SK-N-SH (cell line): ENCODE results near the gene TSPAN31.

Experiments used
- EP300 ChIP-seq, 2 experiments: IDR thresholded peaks; 2 replicates each; pipeline versions ENCODE4 v1.4.0 to v1.6.1; 2012; ENCODE audit warnings: borderline replicate concordance in 1 of 2, low read depth in 1 of 2, low read length in 1 of 2
- FOSL2 ChIP-seq: IDR thresholded peaks from 2 replicates; pipeline ENCODE4 v1.4.0; 2012; ENCODE audit warnings: low read depth, mild to moderate bottlenecking, moderate library complexity, borderline replicate concordance
- GATA2 ChIP-seq: sonication (generic); formaldehyde crosslinking; IDR thresholded peaks from 2 replicates; pipeline ENCODE4 v1.5.0; 2020; ENCODE audit warnings: mild to moderate bottlenecking, missing genetic modification reagents
- MAX ChIP-seq: IDR thresholded peaks from 2 replicates; pipeline ENCODE4 v1.4.0; 2012; ENCODE audit warnings: low read depth
- NRF1 ChIP-seq: IDR thresholded peaks from 2 replicates; pipeline ENCODE4 v1.6.1; 2012; ENCODE audit warnings: low read depth, mild to moderate bottlenecking, low read length
- POLR2AphosphoS5 ChIP-seq: IDR thresholded peaks from 2 replicates; pipeline ENCODE4 v1.6.1; 2012; ENCODE audit warnings: low read depth, low read length
- RAD21 ChIP-seq: IDR thresholded peaks from 2 replicates; pipeline ENCODE4 v1.6.1; 2012; ENCODE audit warnings: mild to moderate bottlenecking, low read length
- RFX5 ChIP-seq: IDR thresholded peaks from 2 replicates; pipeline ENCODE4 v1.6.1; 2012; ENCODE audit warnings: mild to moderate bottlenecking, improper control_type of control experiment, low read length
- TAF1 ChIP-seq: IDR thresholded peaks from 2 replicates; pipeline ENCODE4 v1.6.1; 2012; ENCODE audit warnings: low read depth, mild to moderate bottlenecking, low read length, moderate library complexity, borderline replicate concordance
- YY1 ChIP-seq: IDR thresholded peaks from 2 replicates; pipeline ENCODE4 v1.4.0; 2012; ENCODE audit warnings: low read depth, mild to moderate bottlenecking
- ZBTB33 ChIP-seq: IDR thresholded peaks from 2 replicates; pipeline ENCODE4 v1.4.0; 2012; ENCODE audit warnings: low read depth, borderline replicate concordance
- TF ChIP-seq, protein P1 (sequence below): fragments of 200-600 bp; sonication (generic); IDR thresholded peaks from 2 replicates; pipeline ENCODE4 v1.6.1; 2017; ENCODE audit warnings: antibody characterized with exemption, mild to moderate bottlenecking, moderate library complexity
- TF ChIP-seq, protein P2 (sequence below): fragments of 150-350 bp; IDR thresholded peaks from 2 replicates; pipeline ENCODE4 v1.6.1; 2017; ENCODE audit warnings: antibody characterized with exemption, low read length, low read depth, borderline replicate concordance
- TF ChIP-seq, protein P3 (sequence below): IDR thresholded peaks from 2 replicates; pipeline ENCODE4 v1.6.1; 2012; ENCODE audit warnings: mild to moderate bottlenecking, low read depth, low read length, moderate library complexity

DNA sequence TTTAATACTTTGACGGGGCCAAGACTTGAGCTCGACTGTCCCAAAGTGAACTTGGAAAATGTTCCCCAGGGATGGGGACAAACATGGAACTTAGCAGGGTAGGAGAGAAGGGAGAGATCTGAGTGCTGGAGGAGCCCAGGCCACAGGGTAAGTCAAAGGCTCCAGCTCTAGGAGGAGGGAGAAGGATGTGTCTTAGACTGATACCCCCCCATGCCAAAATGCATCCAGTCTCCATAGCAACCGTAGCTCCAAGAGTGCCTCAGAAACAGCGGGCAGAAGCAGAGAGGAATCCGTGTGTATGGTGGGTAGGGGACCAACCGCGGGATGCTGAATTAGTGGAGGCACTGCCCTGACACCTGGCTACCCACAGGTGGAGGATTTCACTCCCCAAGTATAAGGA, 5.5 kb upstream of the TSPAN31 start:
- TF ChIP-seq, protein P1, sequence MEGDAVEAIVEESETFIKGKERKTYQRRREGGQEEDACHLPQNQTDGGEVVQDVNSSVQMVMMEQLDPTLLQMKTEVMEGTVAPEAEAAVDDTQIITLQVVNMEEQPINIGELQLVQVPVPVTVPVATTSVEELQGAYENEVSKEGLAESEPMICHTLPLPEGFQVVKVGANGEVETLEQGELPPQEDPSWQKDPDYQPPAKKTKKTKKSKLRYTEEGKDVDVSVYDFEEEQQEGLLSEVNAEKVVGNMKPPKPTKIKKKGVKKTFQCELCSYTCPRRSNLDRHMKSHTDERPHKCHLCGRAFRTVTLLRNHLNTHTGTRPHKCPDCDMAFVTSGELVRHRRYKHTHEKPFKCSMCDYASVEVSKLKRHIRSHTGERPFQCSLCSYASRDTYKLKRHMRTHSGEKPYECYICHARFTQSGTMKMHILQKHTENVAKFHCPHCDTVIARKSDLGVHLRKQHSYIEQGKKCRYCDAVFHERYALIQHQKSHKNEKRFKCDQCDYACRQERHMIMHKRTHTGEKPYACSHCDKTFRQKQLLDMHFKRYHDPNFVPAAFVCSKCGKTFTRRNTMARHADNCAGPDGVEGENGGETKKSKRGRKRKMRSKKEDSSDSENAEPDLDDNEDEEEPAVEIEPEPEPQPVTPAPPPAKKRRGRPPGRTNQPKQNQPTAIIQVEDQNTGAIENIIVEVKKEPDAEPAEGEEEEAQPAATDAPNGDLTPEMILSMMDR = no peak
- TF ChIP-seq, protein P2, sequence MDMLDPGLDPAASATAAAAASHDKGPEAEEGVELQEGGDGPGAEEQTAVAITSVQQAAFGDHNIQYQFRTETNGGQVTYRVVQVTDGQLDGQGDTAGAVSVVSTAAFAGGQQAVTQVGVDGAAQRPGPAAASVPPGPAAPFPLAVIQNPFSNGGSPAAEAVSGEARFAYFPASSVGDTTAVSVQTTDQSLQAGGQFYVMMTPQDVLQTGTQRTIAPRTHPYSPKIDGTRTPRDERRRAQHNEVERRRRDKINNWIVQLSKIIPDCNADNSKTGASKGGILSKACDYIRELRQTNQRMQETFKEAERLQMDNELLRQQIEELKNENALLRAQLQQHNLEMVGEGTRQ = no peak
- TF ChIP-seq ZBTB33 = no peak
- TF ChIP-seq RAD21 = no peak
- no peak for TF ChIP-seq GATA2
- TF ChIP-seq POLR2AphosphoS5 = no peak
- no peak for TF ChIP-seq YY1
- TF ChIP-seq EP300 (IDR thresholded peaks at IDR 0.05; ENCODE audit: borderline replicate concordance in 1 of 2, low read depth in 1 of 2, low read length in 1 of 2) = no peak
- TF ChIP-seq TAF1 = no peak
- TF ChIP-seq NRF1 = no peak
- TF ChIP-seq MAX = no peak
- TF ChIP-seq FOSL2 = no peak
- TF ChIP-seq, protein P3, sequence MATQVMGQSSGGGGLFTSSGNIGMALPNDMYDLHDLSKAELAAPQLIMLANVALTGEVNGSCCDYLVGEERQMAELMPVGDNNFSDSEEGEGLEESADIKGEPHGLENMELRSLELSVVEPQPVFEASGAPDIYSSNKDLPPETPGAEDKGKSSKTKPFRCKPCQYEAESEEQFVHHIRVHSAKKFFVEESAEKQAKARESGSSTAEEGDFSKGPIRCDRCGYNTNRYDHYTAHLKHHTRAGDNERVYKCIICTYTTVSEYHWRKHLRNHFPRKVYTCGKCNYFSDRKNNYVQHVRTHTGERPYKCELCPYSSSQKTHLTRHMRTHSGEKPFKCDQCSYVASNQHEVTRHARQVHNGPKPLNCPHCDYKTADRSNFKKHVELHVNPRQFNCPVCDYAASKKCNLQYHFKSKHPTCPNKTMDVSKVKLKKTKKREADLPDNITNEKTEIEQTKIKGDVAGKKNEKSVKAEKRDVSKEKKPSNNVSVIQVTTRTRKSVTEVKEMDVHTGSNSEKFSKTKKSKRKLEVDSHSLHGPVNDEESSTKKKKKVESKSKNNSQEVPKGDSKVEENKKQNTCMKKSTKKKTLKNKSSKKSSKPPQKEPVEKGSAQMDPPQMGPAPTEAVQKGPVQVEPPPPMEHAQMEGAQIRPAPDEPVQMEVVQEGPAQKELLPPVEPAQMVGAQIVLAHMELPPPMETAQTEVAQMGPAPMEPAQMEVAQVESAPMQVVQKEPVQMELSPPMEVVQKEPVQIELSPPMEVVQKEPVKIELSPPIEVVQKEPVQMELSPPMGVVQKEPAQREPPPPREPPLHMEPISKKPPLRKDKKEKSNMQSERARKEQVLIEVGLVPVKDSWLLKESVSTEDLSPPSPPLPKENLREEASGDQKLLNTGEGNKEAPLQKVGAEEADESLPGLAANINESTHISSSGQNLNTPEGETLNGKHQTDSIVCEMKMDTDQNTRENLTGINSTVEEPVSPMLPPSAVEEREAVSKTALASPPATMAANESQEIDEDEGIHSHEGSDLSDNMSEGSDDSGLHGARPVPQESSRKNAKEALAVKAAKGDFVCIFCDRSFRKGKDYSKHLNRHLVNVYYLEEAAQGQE = no peak
- TF ChIP-seq RFX5 = no peak
